Nephron (organoid): ENCODE results near the gene NEK2.
"Not testable (repeated sequence)": the region's sequence is repeated elsewhere in the genome, so short reads cannot be mapped to it uniquely, and the experiment has no call there.

Experiments used
- H3K27ac Mint-ChIP-seq, 3 experiments: 2 replicates each; pipeline ENCODE4 v1.8.0; 2020; ENCODE audit warnings: mixed read lengths in 3 of 3, mild to moderate bottlenecking in 2 of 3, moderate library complexity in 1 of 3
- H3K27me3 Mint-ChIP-seq: 2 replicates; pipeline ENCODE4 v1.8.0; 2021; ENCODE audit warnings: low read depth, mild to moderate bottlenecking, moderate library complexity, mixed read lengths
- H3K36me3 Mint-ChIP-seq: 2 replicates; pipeline ENCODE4 v1.8.0; 2020; ENCODE audit warnings: low read depth, mixed read lengths
- H3K4me1 Mint-ChIP-seq: 2 replicates; pipeline ENCODE4 v1.8.0; 2020; ENCODE audit warnings: mixed read lengths
- H3K4me3 Mint-ChIP-seq, 3 experiments: 2 replicates each; pipeline ENCODE4 v1.8.0; 2020; ENCODE audit warnings: mild to moderate bottlenecking in 3 of 3, mixed read lengths in 3 of 3, moderate library complexity in 2 of 3
- H3K9me3 Mint-ChIP-seq: 2 replicates; pipeline ENCODE4 v1.8.0; 2020; ENCODE audit warnings: mixed read lengths
- TF ChIP-seq, protein P1 (sequence below), 3 experiments: fragments of 200-600 bp; sonication (generic); IDR thresholded peaks; one replicate each; pipeline ENCODE4 v1.5.0; 2021; ENCODE audit warnings: antibody characterized with exemption in 3 of 3; ENCODE audit not compliant: unreplicated experiment in 3 of 3

NEK2 gene

DNA sequence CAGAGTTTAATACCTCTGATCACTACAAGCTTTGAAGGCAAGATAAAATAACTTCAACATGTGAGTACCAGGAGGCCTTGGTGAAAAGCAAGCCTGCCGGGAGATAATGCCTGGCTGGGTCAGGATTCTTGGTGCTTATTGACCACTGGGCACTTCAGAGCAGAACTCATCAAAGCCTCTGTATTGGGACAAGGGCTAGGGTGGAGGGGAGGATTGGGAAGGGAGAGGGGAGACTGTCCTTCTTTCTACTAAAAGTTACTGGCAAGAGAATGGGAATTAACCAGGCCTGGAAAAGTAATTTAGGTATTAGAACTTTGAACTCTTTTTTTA lies 35.2 kb downstream of the NEK2 start:
- no peaks in the 10 kb centered on the region for H3K9me3 Mint-ChIP-seq
- H3K27ac Mint-ChIP-seq = no peak overlapping the region
- TF ChIP-seq, protein P1, sequence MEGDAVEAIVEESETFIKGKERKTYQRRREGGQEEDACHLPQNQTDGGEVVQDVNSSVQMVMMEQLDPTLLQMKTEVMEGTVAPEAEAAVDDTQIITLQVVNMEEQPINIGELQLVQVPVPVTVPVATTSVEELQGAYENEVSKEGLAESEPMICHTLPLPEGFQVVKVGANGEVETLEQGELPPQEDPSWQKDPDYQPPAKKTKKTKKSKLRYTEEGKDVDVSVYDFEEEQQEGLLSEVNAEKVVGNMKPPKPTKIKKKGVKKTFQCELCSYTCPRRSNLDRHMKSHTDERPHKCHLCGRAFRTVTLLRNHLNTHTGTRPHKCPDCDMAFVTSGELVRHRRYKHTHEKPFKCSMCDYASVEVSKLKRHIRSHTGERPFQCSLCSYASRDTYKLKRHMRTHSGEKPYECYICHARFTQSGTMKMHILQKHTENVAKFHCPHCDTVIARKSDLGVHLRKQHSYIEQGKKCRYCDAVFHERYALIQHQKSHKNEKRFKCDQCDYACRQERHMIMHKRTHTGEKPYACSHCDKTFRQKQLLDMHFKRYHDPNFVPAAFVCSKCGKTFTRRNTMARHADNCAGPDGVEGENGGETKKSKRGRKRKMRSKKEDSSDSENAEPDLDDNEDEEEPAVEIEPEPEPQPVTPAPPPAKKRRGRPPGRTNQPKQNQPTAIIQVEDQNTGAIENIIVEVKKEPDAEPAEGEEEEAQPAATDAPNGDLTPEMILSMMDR (IDR thresholded peaks at IDR 0.05; ENCODE audit: unreplicated experiment in 3 of 3) = no peak
- peaks cover 13% of the 10 kb centered on the region for H3K4me1 Mint-ChIP-seq
- H3K27me3 Mint-ChIP-seq = no peaks in the 10 kb centered on the region
- H3K4me3 Mint-ChIP-seq = no peak overlapping the region
- no peaks in the 10 kb centered on the region for H3K36me3 Mint-ChIP-seq

DNA sequence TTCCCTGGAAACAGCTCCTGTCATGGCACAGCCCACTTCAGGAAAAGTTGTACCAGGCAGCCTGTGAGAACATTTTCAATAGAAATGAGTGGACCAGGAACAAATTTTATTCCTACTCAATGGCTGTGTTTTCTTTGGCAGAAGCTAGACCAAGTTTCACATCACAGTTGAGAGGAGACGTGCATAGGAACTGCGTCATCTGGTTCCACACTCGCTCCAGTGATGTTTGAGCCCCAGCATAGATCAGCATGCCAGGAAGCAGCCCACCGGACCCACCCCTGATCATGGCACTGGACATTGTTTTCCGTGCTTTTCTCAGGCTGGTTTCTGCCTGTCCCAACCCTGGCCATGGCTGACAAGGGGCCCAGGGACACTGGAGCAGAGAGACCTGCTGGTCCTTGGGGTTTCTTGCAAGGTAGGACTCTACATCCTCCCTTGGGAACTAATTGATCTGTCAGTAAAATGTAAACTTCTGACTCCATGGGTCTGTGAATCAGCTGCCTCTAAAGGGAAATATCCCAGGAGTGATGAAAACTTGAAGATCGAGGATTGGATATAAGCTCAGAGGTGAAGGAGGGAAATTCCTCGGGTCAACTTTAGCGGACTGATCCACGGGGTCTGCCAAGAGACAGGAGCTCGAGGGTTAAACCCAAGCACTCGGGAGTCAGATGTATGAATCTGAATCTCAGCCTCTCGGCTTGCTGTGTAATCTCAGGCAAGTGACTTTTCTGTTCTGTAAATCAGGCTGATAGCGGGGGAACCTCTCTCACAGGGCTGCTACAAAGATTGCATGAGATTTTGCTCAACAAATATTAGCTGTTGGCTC lies 35.7 kb downstream of the NEK2 start:
- H3K27ac Mint-ChIP-seq = no peak overlapping the region

DNA sequence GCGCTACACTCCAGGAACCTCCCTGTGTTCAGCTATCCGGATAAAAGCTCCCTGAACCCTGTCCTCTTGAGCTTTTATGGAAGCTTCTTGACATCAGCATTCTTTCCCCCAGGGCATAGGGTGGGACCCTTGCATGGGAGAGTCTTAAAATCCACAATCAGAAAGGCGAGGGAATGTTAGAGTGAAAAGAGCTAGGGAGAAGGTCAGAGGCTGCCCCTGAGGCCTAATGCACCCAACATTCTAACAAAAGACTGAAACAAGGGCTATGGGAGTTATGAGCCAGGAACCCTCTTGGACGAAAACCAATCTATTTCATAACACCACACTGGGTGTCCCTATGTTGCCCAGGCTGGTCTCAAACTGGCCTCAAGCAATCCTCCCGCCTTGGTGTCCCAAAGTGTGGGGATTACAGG lies 36.7 kb downstream of the NEK2 start:
- TF ChIP-seq, protein P1 (IDR thresholded peaks at IDR 0.05; ENCODE audit: unreplicated experiment in 3 of 3) = no peak
- no peaks in the 10 kb centered on the region for H3K9me3 Mint-ChIP-seq

More for the DNA sequence above, 35.7 kb downstream of the NEK2 start:
- H3K4me1 Mint-ChIP-seq = peaks cover 13% of the 10 kb centered on the region
- H3K36me3 Mint-ChIP-seq = no peaks in the 10 kb centered on the region
- H3K9me3 Mint-ChIP-seq = no peaks in the 10 kb centered on the region
- H3K27me3 Mint-ChIP-seq = no peaks in the 10 kb centered on the region
- no peak overlapping the region for H3K4me3 Mint-ChIP-seq
- TF ChIP-seq, protein P1 (IDR thresholded peaks at IDR 0.05; ENCODE audit: unreplicated experiment in 3 of 3) = no peak

DNA sequence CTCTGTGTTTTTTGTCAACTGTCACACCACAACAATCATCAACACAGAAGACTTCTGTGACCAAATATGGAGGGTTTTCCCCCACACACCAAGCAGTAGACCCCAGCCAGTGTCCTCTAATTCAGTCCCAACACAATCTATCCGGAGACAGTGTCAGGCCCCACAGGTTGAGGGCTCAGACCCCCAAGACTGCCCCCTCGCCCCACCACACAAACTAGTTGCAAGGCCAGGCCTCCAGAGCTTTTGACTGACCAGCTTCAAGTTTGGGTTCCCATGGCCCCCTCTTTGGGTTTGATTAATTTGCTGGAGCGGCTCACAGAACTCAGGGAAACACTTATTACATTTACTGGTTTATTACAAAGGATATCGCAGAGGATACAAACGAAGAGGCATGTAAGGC lies 37.2 kb downstream of the NEK2 start:
- TF ChIP-seq, protein P1 (IDR thresholded peaks at IDR 0.05; ENCODE audit: unreplicated experiment in 3 of 3) = no peak
- no peaks in the 10 kb centered on the region for H3K9me3 Mint-ChIP-seq
- no peak overlapping the region for H3K27ac Mint-ChIP-seq
- peaks cover 10% of the 10 kb centered on the region for H3K4me1 Mint-ChIP-seq
- no peak overlapping the region for H3K4me3 Mint-ChIP-seq
- H3K27me3 Mint-ChIP-seq = peaks cover 4% of the 10 kb centered on the region
- no peaks in the 10 kb centered on the region for H3K36me3 Mint-ChIP-seq

More for the DNA sequence above, 36.7 kb downstream of the NEK2 start:
- peaks cover 9% of the 10 kb centered on the region for H3K4me1 Mint-ChIP-seq
- no peak overlapping the region for H3K27ac Mint-ChIP-seq
- H3K27me3 Mint-ChIP-seq = no peaks in the 10 kb centered on the region
- no peaks in the 10 kb centered on the region for H3K36me3 Mint-ChIP-seq
- no peak overlapping the region for H3K4me3 Mint-ChIP-seq

DNA sequence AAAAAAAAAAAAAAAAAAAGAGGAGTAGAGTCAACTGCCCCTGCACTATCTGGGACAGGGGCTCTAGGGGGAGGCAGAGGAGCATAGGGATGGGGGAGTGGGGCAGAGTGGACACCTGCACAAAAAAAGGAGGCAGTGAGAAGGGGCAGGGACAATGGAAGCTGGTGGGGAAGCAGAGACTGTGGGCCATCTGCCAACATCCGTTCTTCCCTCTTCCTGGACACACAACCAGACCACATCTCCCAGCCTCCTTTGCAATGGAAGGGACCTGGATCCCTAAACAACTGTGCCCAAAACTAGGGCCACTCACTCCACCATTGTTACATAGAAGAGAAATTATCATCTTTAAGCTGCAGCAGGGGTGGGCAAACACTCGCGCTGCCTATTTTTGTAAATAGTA lies 38.4 kb downstream of the NEK2 start:
- TF ChIP-seq, protein P1 (IDR thresholded peaks at IDR 0.05; ENCODE audit: unreplicated experiment in 3 of 3) = no peak
- Mint-ChIP-seq H3K27me3 (peaks cover 4% of the 10 kb centered on the region), H3K9me3 (no peaks in the 10 kb centered on the region), H3K36me3 (no peaks in the 10 kb centered on the region), H3K4me1 (peaks cover 11% of the 10 kb centered on the region), H3K27ac (no peak overlapping the region), H3K4me3 (no peak overlapping the region)

DNA sequence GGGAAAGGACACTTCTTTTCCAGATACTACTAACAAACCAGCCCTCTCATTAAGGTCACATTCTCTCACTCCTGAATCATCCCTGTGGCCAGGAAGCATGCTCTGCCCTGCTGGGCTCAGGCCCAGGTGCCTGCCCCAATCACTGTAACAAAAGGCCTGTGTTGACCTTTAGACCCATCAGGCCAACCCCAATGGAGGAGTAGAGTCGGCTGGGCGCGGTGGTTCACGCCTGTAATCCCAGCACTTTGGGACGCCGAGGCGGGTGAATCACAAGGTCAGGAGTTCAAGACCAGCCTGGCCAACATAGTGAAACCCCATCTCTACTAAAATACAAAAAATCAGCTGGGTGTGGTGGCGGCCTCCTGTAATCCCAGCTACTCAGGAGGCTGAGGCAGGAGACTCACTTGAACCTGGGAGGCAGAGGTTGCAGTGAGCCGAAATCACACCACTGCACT lies 38.8 kb downstream of the NEK2 start:
- H3K27ac Mint-ChIP-seq, H3K9me3 Mint-ChIP-seq, H3K4me3 Mint-ChIP-seq, H3K27me3 Mint-ChIP-seq, H3K36me3 Mint-ChIP-seq: not testable (repeated sequence)
- H3K4me1 Mint-ChIP-seq = peaks cover 11% of the 10 kb centered on the region
